ENCODE data around the gene PGBD5.
"Not testable (repeated sequence)": the region's sequence is repeated elsewhere in the genome, so short reads cannot be mapped to it uniquely, and the experiment has no call there.

The PGBD5 gene

DNA sequence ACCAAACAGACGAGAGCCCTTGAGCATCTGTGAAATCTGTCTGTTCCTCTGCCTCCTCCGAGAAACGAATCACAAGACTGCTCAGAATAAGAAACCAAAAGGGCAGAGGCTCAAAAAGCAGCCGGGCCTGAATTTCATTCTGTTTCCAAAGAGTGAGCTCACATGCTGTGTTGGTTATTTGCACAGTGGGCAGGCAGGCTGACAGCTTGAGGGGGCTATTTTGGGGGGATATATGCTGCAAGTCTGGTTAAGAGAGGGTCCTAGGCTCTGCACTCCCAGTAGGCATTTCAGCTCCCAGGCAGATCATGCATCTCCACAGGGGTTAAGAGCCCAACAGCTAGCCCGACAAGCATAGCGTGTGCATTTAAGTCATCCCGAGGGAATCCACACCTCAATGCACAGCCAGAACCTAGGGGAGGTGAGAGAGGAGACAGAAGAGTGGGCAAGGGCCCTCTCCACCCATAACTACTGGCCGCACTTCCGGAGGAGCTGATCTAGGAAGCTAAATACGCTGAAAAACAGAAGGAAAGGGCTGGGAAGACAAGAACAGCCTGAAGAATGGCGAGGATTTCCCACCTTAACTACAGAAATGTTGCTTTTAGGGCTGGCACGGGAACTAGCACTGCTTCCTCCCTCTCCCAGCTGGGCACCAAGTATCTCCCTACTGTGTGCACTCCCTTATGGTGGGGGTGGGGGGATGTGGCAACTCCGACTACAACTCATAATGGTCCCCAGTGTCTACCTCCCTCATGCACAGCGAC lies 3.7 kb downstream of the PGBD5 start:
- H3K36me3 ChIP-seq (ENCODE audit: insufficient read depth, low read length): no peaks in the 10 kb centered on the region
- no peaks in the 10 kb centered on the region for H3K9me3 ChIP-seq (ENCODE audit: low read length)
- no peaks in the 10 kb centered on the region for H3K27me3 ChIP-seq (ENCODE audit: insufficient read depth, low read length)
- H3K4me1 ChIP-seq (ENCODE audit: insufficient read depth, low read length): peaks cover 55% of the 10 kb centered on the region
- no peak overlapping the region for H2AFZ ChIP-seq (ENCODE audit: low read depth, low read length)
- no peak overlapping the region for H3K4me3 ChIP-seq (ENCODE audit: low read length)

DNA sequence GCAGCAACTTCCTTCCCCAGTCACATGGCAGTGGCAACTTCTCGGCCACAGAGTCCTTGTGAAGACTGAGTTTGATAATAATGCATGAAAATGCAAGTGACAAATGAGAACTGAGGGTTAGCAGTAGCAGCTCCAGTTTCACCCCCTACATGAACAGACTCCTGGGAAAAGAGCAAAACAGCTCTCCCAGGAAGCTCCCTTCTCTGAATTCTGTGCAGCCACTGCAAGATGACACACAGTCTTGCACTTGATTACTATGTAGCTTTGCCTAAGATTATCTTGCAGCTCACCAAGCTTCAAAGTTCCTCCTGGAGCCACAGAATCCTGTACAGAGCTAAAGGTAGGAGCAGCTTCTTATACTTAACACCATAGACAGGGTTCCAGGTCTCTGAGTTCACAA lies 4.7 kb downstream of the PGBD5 start:
- no peak overlapping the region for H2AFZ ChIP-seq (ENCODE audit: low read depth, low read length)
- no peaks in the 10 kb centered on the region for H3K36me3 ChIP-seq (ENCODE audit: insufficient read depth, low read length)
- peaks cover 46% of the 10 kb centered on the region for H3K4me1 ChIP-seq (ENCODE audit: insufficient read depth, low read length)
- no peaks in the 10 kb centered on the region for H3K9me3 ChIP-seq (ENCODE audit: low read length)
- H3K27me3 ChIP-seq (ENCODE audit: insufficient read depth, low read length): no peaks in the 10 kb centered on the region
- H3K4me3 ChIP-seq (ENCODE audit: low read length): no peak overlapping the region

DNA sequence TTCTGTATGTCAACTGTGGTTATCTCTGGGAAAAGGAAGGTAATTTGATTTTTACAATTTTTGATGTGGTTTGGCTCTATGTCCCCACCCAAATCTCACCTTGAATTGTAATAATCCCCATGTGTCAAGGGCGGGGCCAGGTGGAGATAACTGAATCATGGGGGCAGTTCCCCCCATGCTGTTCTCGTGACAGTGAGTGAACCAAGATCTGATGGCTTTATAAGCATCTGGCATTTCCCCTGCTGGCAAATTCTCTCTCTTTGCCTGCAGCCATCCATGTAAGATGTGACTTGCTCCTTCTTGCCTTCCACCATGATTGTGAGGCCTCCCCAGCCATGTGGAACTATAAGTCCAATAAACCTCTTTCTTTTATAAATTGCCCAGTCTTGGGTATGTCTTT lies 5.8 kb downstream of the PGBD5 start:
- not testable (repeated sequence) for H3K27me3 ChIP-seq (ENCODE audit: insufficient read depth, low read length); H2AFZ ChIP-seq (ENCODE audit: low read depth, low read length); H3K36me3 ChIP-seq (ENCODE audit: insufficient read depth, low read length); H3K4me3 ChIP-seq (ENCODE audit: low read length); H3K9me3 ChIP-seq (ENCODE audit: low read length)
- H3K4me1 ChIP-seq (ENCODE audit: insufficient read depth, low read length): peaks cover 46% of the 10 kb centered on the region

DNA sequence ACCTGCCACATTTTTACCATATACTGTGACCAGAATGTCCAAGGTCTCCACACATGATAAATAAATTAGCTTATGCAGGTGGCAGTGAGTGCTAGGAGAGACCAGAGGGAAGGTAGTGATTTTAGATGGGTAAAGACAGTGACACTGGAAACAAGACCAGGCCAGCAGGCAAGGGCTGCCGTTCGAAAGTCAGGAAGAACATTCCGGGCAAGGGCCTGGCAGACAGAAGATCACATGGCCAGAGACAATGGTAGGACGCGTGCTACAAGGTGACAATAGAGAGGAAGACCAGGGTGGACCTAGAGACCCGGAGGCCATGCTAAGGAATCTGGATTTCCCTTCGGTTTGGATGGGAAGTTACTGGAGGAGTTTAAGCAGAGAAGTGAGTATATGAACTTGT lies 9.7 kb downstream of the PGBD5 start:
- no peaks in the 10 kb centered on the region for H3K36me3 ChIP-seq (ENCODE audit: insufficient read depth, low read length)
- no peaks in the 10 kb centered on the region for H3K9me3 ChIP-seq (ENCODE audit: low read length)
- H3K27me3 ChIP-seq (ENCODE audit: insufficient read depth, low read length): no peaks in the 10 kb centered on the region
- no peak overlapping the region for H3K4me3 ChIP-seq (ENCODE audit: low read length)
- H3K4me1 ChIP-seq (ENCODE audit: insufficient read depth, low read length): peaks cover 7% of the 10 kb centered on the region
- H2AFZ ChIP-seq (ENCODE audit: low read depth, low read length): no peak overlapping the region

GRCh38 chr1:230415405-230416132 lies 10.6 kb downstream of the PGBD5 start:
- Histone ChIP-seq H3K4me1 (ENCODE audit: insufficient read depth, low read length) (no peaks in the 10 kb centered on the region), H2AFZ (ENCODE audit: low read depth, low read length) (no peak overlapping the region), H3K27me3 (ENCODE audit: insufficient read depth, low read length) (no peaks in the 10 kb centered on the region), H3K4me3 (ENCODE audit: low read length) (no peak overlapping the region), H3K9me3 (ENCODE audit: low read length) (no peaks in the 10 kb centered on the region), H3K36me3 (ENCODE audit: insufficient read depth, low read length) (no peaks in the 10 kb centered on the region)

- Histone ChIP-seq H2AFZ (ENCODE audit: low read depth, low read length) (no peak overlapping the region), H3K9me3 (ENCODE audit: low read length) (no peaks in the 10 kb centered on the region), H3K4me1 (ENCODE audit: insufficient read depth, low read length) (no peaks in the 10 kb centered on the region), H3K4me3 (ENCODE audit: low read length) (no peak overlapping the region), H3K27me3 (ENCODE audit: insufficient read depth, low read length) (no peaks in the 10 kb centered on the region), H3K36me3 (ENCODE audit: insufficient read depth, low read length) (no peaks in the 10 kb centered on the region)
Observed at GRCh38 chr1:230414694-230415093, 11.4 kb downstream of the PGBD5 start.

GRCh38 chr1:230414102-230414501 lies 12.0 kb downstream of the PGBD5 start:
- Histone ChIP-seq H2AFZ (ENCODE audit: low read depth, low read length) (no peak overlapping the region), H3K4me3 (ENCODE audit: low read length) (no peak overlapping the region), H3K4me1 (ENCODE audit: insufficient read depth, low read length) (no peaks in the 10 kb centered on the region), H3K36me3 (ENCODE audit: insufficient read depth, low read length) (no peaks in the 10 kb centered on the region), H3K27me3 (ENCODE audit: insufficient read depth, low read length) (no peaks in the 10 kb centered on the region), H3K9me3 (ENCODE audit: low read length) (no peaks in the 10 kb centered on the region)

- no peak overlapping the region for H3K4me3 ChIP-seq (ENCODE audit: low read length)
- H3K36me3 ChIP-seq (ENCODE audit: insufficient read depth, low read length): no peaks in the 10 kb centered on the region
- H3K4me1 ChIP-seq (ENCODE audit: insufficient read depth, low read length): no peaks in the 10 kb centered on the region
- H3K27me3 ChIP-seq (ENCODE audit: insufficient read depth, low read length): no peaks in the 10 kb centered on the region
- H2AFZ ChIP-seq (ENCODE audit: low read depth, low read length): no peak overlapping the region
- H3K9me3 ChIP-seq (ENCODE audit: low read length): no peaks in the 10 kb centered on the region
Observed at GRCh38 chr1:230413061-230413460, 13.1 kb downstream of the PGBD5 start.

DNA sequence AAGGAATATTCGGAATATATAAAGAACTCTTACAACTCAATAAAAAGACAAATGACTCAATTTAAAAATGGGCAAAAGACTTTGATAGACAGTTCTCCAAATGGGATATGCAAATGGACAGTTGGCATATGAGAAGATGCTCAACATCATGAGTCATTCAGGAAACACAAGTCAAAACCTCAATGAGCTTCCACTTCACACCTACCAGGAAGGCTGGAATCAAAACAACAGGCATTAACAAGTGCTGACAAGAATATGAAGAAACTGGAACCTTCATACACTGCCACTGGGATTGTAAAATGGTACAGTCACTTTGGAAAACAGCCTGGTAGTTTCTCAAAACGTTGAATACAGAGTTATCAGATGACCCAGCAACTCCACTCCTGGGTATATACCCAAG lies 17.2 kb downstream of the PGBD5 start:
- Histone ChIP-seq H3K4me1 (ENCODE audit: insufficient read depth, low read length) (no peaks in the 10 kb centered on the region), H3K36me3 (ENCODE audit: insufficient read depth, low read length) (no peaks in the 10 kb centered on the region), H3K27me3 (ENCODE audit: insufficient read depth, low read length) (no peaks in the 10 kb centered on the region), H2AFZ (ENCODE audit: low read depth, low read length) (no peak overlapping the region), H3K9me3 (ENCODE audit: low read length) (no peaks in the 10 kb centered on the region), H3K4me3 (ENCODE audit: low read length) (no peak overlapping the region)

DNA sequence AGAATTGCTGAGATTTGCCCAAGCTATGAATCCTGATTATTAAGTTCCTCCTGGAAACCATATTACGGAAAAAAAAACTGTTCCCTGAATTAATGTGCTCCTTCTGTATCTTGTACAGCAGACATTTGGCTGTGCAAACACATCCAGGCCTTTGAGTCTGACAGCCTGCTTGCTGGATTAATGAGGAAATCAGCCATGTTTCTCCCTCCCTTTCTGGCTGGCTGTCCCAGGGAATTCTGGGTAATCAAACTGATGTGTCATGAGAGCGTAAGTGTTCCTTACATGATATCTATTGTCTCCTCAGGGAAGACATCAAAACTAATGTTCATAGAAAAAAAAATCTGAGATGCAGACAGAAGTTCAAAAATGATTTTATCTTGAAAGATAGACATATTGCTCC lies 18.8 kb downstream of the PGBD5 start:
- no peak overlapping the region for H2AFZ ChIP-seq (ENCODE audit: low read depth, low read length)
- H3K4me3 ChIP-seq (ENCODE audit: low read length): no peak overlapping the region
- no peaks in the 10 kb centered on the region for H3K27me3 ChIP-seq (ENCODE audit: insufficient read depth, low read length)
- no peaks in the 10 kb centered on the region for H3K4me1 ChIP-seq (ENCODE audit: insufficient read depth, low read length)
- no peaks in the 10 kb centered on the region for H3K9me3 ChIP-seq (ENCODE audit: low read length)
- no peaks in the 10 kb centered on the region for H3K36me3 ChIP-seq (ENCODE audit: insufficient read depth, low read length)

GRCh38 chr1:230406727-230407126 lies 19.4 kb downstream of the PGBD5 start:
- H3K36me3 ChIP-seq (ENCODE audit: insufficient read depth, low read length); H3K9me3 ChIP-seq (ENCODE audit: low read length); H3K4me3 ChIP-seq (ENCODE audit: low read length); H3K4me1 ChIP-seq (ENCODE audit: insufficient read depth, low read length); H2AFZ ChIP-seq (ENCODE audit: low read depth, low read length); H3K27me3 ChIP-seq (ENCODE audit: insufficient read depth, low read length): not testable (repeated sequence)

DNA sequence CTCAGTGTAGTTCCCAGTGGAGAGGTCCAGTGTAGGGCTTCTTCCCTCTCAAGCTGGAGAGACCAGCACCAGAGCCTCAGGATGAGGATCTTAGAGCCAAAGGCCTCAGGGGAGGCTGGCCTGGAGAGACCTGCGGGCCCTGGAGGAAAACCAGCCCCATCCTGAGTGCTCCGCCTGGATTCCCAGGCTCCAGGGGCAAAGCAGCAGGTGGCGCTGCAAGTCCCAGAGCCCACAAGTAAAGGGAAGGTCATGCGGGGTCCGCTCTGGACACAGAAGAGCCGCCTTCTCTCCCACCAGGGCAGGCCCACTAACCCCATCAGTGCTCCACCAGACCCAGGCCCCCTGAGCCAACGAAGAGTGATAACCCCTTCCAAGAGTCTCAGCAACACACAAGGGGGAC lies 22.7 kb downstream of the PGBD5 start:
- no peak overlapping the region for H3K4me3 ChIP-seq (ENCODE audit: low read length)
- no peaks in the 10 kb centered on the region for H3K9me3 ChIP-seq (ENCODE audit: low read length)
- H3K4me1 ChIP-seq (ENCODE audit: insufficient read depth, low read length): no peaks in the 10 kb centered on the region
- no peak overlapping the region for H2AFZ ChIP-seq (ENCODE audit: low read depth, low read length)
- H3K27me3 ChIP-seq (ENCODE audit: insufficient read depth, low read length): no peaks in the 10 kb centered on the region
- no peaks in the 10 kb centered on the region for H3K36me3 ChIP-seq (ENCODE audit: insufficient read depth, low read length)

GRCh38 chr1:230401763-230402294 lies 24.3 kb downstream of the PGBD5 start:
- H3K36me3 ChIP-seq (ENCODE audit: insufficient read depth, low read length): no peaks in the 10 kb centered on the region
- H2AFZ ChIP-seq (ENCODE audit: low read depth, low read length): no peak overlapping the region
- H3K4me3 ChIP-seq (ENCODE audit: low read length): no peak overlapping the region
- H3K4me1 ChIP-seq (ENCODE audit: insufficient read depth, low read length): no peaks in the 10 kb centered on the region
- H3K9me3 ChIP-seq (ENCODE audit: low read length): no peaks in the 10 kb centered on the region
- no peaks in the 10 kb centered on the region for H3K27me3 ChIP-seq (ENCODE audit: insufficient read depth, low read length)

All from neuron (in vitro differentiated cells).